ENCODE results near the gene RNPC3.
"Not testable (repeated sequence)": the region's sequence is repeated elsewhere in the genome, so short reads cannot be mapped to it uniquely, and the experiment has no call there.

The RNPC3 gene

DNA sequence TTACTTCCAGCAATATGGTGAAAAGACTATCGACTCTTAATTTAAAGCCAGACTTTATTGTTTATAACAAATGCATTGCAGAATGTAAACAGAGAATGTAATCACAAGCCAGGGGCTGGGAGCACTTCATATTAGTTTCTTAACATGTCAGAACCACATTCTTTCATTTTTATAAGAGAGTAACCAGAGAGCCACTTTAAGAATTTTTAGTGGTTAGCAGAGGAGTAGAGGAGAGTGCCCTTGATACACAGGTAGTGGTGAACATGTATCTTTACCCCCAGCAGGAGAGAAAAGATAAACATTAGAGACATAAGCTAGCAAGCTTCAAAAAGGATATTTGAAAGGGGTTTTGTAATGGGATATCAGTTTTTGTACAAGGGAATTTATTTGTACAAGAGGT lies 57.0 kb downstream of the RNPC3 start:
- Histone ChIP-seq H3K4me3 (no peak overlapping the region), H3K27me3 (no peaks in the 10 kb centered on the region), H3K27ac (no peak overlapping the region), H3K9me3 (no peaks in the 10 kb centered on the region), H3K36me3 (peaks cover 0 to 7% (median 4%) of the 10 kb centered on the region in 3 donors), H3K4me1 (no peaks in the 10 kb centered on the region)
- TF ChIP-seq, protein P1, sequence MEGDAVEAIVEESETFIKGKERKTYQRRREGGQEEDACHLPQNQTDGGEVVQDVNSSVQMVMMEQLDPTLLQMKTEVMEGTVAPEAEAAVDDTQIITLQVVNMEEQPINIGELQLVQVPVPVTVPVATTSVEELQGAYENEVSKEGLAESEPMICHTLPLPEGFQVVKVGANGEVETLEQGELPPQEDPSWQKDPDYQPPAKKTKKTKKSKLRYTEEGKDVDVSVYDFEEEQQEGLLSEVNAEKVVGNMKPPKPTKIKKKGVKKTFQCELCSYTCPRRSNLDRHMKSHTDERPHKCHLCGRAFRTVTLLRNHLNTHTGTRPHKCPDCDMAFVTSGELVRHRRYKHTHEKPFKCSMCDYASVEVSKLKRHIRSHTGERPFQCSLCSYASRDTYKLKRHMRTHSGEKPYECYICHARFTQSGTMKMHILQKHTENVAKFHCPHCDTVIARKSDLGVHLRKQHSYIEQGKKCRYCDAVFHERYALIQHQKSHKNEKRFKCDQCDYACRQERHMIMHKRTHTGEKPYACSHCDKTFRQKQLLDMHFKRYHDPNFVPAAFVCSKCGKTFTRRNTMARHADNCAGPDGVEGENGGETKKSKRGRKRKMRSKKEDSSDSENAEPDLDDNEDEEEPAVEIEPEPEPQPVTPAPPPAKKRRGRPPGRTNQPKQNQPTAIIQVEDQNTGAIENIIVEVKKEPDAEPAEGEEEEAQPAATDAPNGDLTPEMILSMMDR (IDR thresholded peaks at IDR 0.05), result no peak
- DNase-seq, result no peak
- intact Hi-C loops (cut with DNase I; ENCODE audit: low total_unique reads), result no loop called here

DNA sequence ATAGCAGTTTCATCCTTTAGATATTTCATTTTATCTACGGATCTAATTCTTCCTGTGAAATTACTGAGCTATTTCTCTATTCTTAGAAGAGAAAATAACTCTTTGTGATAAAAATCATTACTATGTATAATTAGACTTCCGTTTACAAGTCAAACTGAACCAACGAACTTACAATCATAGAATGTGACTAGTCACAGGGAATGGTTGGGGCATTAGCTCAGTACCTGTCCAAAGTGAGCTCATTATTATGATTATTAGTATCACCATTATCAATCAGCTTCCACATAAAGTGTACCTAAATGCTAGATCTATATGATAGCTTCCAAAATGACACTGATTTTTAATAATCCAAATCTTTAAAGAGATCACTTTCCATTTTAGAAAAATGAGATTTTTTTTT lies 58.4 kb downstream of the RNPC3 start:
- no peak for DNase-seq
- TF ChIP-seq, protein P1 (IDR thresholded peaks at IDR 0.05), result no peak
- Histone ChIP-seq H3K4me3 (no peak overlapping the region), H3K27ac (no peak overlapping the region), H3K27me3 (no peaks in the 10 kb centered on the region), H3K9me3 (no peaks in the 10 kb centered on the region), H3K4me1 (no peaks in the 10 kb centered on the region), H3K36me3 (peaks cover 0 to 4% (median 0%) of the 10 kb centered on the region in 3 donors)
- intact Hi-C loops (cut with DNase I; ENCODE audit: low total_unique reads), result no loop called here

DNA sequence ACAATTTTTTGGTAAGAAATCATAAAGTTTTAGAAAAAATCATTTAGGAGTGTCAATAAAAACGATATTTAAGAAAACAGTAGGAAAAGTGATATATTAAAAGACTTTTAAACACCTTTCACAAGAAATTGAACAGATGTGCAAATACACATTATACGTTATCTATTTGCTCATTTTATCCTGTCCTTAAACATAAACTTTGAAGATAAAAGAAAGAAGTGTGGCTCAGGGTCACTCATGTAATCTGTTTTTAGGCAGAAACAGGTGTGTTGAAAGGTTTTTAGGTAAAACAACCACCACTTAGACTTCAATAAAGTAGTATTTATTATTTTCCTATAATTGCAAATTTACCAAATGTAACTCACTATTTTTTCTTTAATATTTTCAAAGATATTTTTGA lies 59.0 kb downstream of the RNPC3 start:
- H3K4me3 ChIP-seq, result no peak overlapping the region
- TF ChIP-seq, protein P1 (IDR thresholded peaks at IDR 0.05), result no peak
- intact Hi-C loops (cut with DNase I; ENCODE audit: low total_unique reads), result no loop called here
- H3K9me3 ChIP-seq, result no peaks in the 10 kb centered on the region
- no peak overlapping the region for H3K27ac ChIP-seq
- H3K27me3 ChIP-seq, result no peaks in the 10 kb centered on the region
- H3K4me1 ChIP-seq, result no peaks in the 10 kb centered on the region
- no peak for DNase-seq
- no peaks in the 10 kb centered on the region for H3K36me3 ChIP-seq

DNA sequence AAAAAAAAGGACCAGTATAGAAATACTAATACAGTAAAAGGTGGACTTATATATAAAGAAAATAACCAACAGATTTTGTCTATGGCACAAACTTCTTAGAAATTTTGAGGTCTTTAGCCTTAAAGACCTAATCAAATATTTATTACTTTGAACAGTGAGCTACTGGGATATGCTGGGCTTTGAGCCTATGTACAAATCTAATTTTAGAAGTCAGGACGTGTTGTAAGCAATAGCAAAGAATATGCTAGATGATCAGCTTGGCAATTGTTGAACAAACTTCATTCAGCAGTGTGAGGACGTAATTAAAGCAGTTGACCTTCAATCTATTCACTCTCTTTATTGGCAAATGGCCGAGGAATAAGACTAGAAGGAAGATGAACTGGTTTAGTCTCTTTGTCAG lies 77.2 kb downstream of the RNPC3 start:
- H3K4me1 ChIP-seq; H3K9me3 ChIP-seq; intact Hi-C loops (cut with DNase I; ENCODE audit: low total_unique reads); H3K27me3 ChIP-seq; H3K36me3 ChIP-seq; DNase-seq; H3K4me3 ChIP-seq; H3K27ac ChIP-seq: not testable (repeated sequence)

Measured in tibial artery (tissue), 4 donors.